ENCODE measurements around the gene EPHB2.
"Not testable (repeated sequence)": the region's sequence is repeated elsewhere in the genome, so short reads cannot be mapped to it uniquely, and the experiment has no call there.

EPHB2 gene

GRCh38 chr1:22830041-22830566, 119.5 kb downstream of the EPHB2 start:
- peak; percentile 88 for DNase-seq (ENCODE audit: low read depth, low spot score)
- peak overlapping the region; percentile 89 for H3K27ac ChIP-seq

DNA sequence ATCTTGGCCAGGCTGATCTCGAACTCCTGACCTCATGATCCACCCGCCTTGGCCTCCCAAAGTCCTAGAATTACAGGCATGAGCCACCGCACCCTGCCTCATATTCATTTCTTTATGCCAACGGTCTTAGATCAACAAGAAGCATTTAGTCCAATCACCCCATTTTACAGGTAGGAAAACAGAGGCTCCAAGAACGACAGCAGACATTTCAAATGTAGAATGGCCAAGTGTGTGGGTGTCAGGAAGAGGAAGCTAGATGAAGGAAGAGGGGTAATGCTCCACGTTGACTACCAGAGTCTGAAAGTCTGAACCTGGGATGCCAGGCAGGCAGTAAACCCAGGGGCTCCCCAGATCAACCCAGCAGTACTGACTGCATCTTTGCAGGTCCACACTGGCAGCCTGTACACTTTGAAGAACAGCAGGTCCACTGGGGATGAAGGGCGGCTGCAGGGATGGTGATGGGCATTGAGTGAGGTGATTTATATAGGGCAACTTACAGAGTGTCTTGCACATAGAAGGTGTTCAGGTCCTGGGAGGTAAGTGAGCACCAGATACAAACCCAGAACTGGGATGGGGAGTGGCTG, 120.2 kb downstream of the EPHB2 start:
- DNase-seq (ENCODE audit: low read depth, low spot score): no peak

DNA sequence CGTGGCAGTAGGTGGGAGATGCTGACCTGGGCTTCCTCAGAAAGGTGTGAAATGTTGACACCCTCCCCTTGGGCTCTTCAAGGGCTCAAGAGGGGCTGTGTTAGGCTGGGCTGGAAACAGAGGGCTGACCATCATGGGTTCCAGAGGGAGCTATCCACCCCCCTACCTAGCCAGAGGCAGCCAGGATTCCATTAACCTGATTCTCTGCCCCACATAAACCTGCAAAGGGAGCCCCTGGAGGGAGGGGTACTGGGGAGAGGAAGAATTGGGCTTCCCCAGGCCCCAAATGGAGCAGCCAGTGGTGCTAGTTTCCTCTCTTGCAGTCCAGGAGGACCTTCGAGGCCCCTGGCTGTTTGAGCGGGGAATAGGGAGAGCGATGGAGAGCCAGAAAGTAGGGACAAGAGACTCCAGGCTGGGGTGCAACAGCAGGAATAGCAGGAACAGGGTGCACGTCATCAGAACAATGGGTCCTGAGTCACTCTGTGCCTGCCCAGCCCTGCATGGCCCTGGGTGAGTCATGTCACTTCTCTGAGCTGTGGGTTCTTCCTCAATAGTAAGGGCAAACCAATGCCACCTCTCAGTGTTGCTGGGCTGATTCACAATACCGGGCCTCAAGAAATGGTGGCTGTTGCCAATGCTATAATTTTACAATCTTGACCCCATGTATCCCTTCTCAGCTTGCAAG, 121.2 kb downstream of the EPHB2 start:
- peak overlapping the region; percentile 89 for H3K27ac ChIP-seq
- peak; percentile 97 for DNase-seq (ENCODE audit: low read depth, low spot score)

More for the DNA sequence above, 120.2 kb downstream of the EPHB2 start:
- H3K27ac ChIP-seq: peak overlapping the region; percentile 89

DNA sequence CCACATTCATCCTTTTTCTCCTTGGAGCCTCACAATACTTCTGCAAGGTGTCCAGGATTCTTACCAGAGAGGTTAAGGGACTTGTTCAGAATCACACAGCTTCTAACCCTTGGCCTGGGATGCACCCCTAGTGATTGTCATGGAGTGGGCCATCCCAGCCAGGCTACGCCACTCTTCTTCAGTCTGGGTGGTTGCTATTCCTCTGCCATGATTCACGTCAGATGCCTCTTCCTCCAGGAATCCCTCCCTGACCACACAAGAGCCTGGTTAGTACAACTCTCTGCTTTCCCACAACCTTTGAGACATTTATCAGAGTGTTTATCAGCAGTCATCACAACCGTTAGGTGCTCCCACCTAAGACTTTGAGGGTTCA, 121.8 kb downstream of the EPHB2 start:
- peak overlapping the region; percentile 89 for H3K27ac ChIP-seq
- DNase-seq (ENCODE audit: low read depth, low spot score): peak; percentile 49

GRCh38 chr1:22833699-22834098, 123.1 kb downstream of the EPHB2 start:
- DNase-seq (ENCODE audit: low read depth, low spot score): no peak
- H3K27ac ChIP-seq: no peak overlapping the region

DNA sequence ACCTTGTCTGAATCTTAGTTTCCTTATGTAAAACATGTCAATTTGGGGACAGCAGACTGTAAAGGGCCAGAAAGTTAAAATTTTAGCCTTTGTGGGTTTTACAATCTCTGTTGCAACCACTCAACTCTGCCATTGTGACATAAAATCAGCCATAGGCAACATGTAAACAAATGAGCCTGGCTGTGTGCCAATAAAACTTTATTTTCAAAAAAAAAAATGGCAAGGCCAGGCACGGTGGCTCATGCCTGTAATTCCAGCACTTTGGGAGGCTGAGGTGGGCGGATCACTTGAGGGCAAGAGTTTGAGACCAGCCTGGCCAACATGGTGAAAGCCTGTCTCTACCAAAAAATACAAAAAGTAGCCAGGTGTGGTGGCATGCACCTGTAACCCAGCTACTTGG, 123.8 kb downstream of the EPHB2 start:
- H3K27ac ChIP-seq; DNase-seq (ENCODE audit: low read depth, low spot score): not testable (repeated sequence)

DNA sequence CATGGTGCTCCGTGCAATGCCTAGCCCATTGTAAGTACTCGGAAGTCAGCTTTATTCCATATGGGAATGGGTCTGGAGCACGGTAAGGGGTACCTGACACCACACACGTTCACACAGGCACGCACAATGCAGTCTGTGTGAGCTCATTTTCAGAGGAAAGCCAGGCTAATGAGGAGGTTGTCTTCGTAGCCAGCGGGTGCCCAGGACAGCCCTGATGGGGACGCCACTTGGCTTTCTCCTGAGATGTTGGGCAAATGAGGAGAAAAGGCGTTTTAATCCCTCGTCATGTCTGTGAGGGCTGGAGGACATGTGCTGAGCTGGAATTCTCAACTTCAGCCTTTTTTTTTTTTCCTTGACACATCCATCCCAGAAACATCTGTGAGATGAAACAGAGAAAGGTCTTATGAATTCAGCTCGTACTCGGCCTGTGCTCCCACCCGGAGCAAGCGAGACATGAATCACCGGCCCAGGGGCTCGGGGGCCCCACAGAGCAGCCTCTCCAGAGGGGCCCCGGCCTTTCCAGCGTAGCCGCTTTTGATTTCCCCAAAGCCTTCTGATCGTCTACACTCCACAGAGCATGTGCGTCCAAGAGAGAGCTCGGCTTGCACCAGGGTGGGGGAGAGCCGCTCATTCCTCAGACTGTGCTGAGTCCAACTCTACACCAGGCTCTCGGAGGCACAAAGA, 125.1 kb downstream of the EPHB2 start:
- no peak for DNase-seq (ENCODE audit: low read depth, low spot score)
- no peak overlapping the region for H3K27ac ChIP-seq

DNA sequence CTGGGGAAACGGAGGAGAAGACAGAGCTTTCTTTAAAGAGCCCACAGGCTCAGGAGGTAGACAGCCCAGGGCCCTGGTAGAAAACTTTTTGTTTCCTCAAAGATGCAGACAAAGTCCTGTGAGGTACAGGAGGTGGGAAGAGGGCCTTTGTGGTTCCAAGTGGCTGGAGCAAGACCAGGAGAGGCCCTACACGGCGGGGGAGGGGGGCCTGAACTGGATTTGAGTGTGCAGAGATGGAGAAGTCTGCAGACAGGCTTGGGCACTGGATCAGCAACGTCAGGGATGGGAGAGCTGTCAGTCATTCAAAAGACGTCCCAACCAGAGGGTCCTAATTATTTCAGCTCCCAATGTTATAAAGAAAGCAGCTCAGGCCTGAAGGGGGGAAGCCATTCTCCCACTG, 126.2 kb downstream of the EPHB2 start:
- no peak overlapping the region for H3K27ac ChIP-seq
- DNase-seq (ENCODE audit: low read depth, low spot score): no peak

DNA sequence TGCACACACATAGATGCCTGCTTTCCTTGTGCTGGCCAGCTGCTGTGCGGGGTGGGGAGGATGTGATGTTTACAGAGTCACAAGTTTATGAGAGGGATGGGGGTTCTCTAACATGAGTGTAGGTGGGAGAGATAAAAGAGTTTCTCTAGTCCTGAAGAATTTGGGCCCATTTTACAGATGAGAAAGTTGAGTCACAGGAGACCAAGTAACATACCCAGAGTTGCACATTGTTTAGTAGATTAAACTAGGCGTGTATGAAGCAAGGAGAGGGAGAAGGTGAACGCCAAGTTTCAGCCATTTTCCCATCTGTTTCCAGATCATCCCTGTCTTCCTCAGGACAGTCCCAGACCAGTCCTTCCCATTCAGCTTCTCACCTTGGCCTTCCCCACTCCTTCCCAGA, 126.7 kb downstream of the EPHB2 start:
- H3K27ac ChIP-seq: no peak overlapping the region
- DNase-seq (ENCODE audit: low read depth, low spot score): no peak

- DNase-seq (ENCODE audit: low read depth, low spot score): no peak
- no peak overlapping the region for H3K27ac ChIP-seq
Observed at GRCh38 chr1:22838965-22839364, 128.3 kb downstream of the EPHB2 start.

- no peak overlapping the region for H3K27ac ChIP-seq
- DNase-seq (ENCODE audit: low read depth, low spot score): no peak
Observed at GRCh38 chr1:22839806-22840205, 129.2 kb downstream of the EPHB2 start.

- no peak overlapping the region for H3K27ac ChIP-seq
- DNase-seq (ENCODE audit: low read depth, low spot score): no peak
Observed at GRCh38 chr1:22841142-22841541, 130.5 kb downstream of the EPHB2 start.

DNA sequence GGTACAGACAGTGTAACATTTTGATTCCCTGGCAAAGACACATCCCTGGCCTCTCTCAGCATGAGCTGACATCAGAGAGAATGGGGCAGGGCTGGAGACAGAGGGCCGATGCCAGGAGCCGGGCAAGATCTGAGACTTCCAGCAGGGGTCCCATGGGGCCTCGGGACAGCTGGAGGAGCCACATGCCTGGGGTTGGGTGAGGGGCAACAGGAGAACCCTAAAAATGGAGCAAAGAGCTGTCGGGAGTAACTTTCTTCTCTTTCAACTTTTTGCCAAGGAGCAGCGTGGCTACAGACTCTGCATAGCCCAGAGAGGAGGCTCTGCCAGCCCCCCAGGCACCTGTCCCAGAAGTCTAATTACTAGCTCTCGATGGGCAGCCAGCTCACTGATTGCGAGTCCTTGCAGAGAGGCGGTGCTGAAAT, 131.2 kb downstream of the EPHB2 start:
- H3K27ac ChIP-seq: no peak overlapping the region
- no peak for DNase-seq (ENCODE audit: low read depth, low spot score)

DNA sequence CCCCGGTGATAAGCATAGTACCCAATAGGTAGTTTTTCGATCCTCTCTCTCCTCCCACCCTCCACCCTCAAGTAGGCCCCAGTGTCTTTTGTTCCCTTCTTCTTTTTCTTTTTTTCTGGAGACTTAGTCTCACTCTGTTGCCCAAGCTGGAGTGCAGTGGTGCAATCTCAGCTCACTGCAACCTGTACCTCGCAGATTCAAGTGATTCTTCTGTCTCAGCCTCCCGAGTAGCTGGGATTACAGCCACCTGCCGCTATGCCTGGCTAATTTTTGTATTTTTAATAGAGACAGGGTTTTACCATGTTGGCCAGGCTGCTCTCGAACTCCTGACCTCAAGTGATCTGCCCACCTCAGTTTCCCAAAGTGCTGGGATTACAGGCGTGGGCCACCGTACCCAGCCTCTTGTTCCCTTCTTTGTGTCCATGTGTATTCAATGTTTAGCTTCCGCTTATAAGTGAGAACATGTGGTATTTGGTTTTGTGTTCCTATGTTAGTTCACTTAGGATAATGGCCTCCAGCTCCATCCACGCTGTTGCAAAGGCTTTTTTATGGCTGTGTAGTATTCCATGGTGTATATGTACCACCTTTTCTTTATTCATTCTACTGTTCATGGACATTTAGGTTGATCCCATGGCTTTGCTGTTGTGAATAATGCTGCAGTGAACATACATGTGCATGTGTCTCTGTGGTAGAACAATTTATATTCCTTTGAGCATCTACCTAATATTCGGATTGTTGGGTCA, 133.0 kb downstream of the EPHB2 start:
- H3K27ac ChIP-seq; DNase-seq (ENCODE audit: low read depth, low spot score): not testable (repeated sequence)

DNA sequence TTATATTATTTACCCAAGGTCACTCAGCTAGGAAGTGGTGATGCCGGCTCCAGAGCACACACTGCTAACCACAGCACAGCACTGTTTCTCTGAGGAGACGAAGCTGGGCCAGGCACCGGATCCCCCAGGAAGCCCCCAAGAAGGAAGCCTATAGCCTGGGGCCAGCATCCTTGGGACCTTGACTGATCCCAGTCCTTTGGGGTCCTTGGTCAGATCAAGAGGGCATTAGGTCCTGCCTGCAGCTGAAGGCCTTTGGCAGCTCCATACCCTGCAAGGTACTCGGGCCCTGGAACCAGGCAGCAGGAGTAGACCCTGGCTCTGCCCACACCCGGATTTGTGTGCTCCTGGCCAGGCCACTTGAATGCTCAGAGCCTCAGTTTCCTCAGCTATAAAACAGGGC, 134.0 kb downstream of the EPHB2 start:
- H3K27ac ChIP-seq: no peak overlapping the region
- DNase-seq (ENCODE audit: low read depth, low spot score): no peak

GRCh38 chr1:22845398-22845935, 134.8 kb downstream of the EPHB2 start:
- H3K27ac ChIP-seq: no peak overlapping the region
- no peak for DNase-seq (ENCODE audit: low read depth, low spot score)

- no peak overlapping the region for H3K27ac ChIP-seq
- no peak for DNase-seq (ENCODE audit: low read depth, low spot score)
Observed at GRCh38 chr1:22846458-22846857, 135.8 kb downstream of the EPHB2 start.

- no peak for DNase-seq (ENCODE audit: low read depth, low spot score)
- H3K27ac ChIP-seq: no peak overlapping the region
Observed at GRCh38 chr1:22847249-22847648, 136.6 kb downstream of the EPHB2 start.

- no peak overlapping the region for H3K27ac ChIP-seq
- DNase-seq (ENCODE audit: low read depth, low spot score): no peak
Observed at GRCh38 chr1:22847709-22848108, 137.1 kb downstream of the EPHB2 start.

DNA sequence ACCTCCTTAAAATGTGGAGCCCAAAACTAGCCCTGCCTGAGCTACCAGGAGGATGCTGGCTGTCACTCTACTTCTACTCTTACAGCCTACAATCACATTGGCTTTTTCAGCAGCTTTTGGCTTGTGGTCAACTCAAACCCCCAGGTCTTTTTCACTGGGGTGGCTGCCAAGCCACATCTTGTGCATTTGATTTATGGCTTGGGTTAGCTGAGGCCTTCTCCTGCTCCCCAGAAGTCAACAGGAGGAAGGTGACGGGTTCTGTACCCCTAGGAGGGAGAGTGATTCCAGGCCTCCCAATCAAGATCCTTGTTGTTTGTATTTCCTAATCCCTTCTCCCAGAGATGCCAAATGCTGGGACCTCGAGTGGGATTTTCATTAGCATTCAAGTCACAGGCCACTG, 137.8 kb downstream of the EPHB2 start:
- H3K27ac ChIP-seq: no peak overlapping the region

More for the DNA sequence above, 137.8 kb downstream of the EPHB2 start:
- DNase-seq (ENCODE audit: low read depth, low spot score): no peak

Data from epithelial cell of prostate (primary cell).